Stimulated activated CD4-positive, alpha-beta T cell treated with anti-CD3 and anti-CD28 coated beads, Interleukin-2, amount 100 ng/mL, for 24 hours (primary cell): ENCODE results near the gene C2CD2.

Source experiments
- DNase-seq, 2 donors: peaks; one replicate each; pipeline ENCODE4 v3.0.0-alpha.2; 2020

Gene C2CD2

GRCh38 chr21:41903559-41904351 is 50.1 kb downstream of the C2CD2 start:
- DNase-seq: no peak

- DNase-seq: no peak
These were observed 50.9 kb downstream of the C2CD2 start for GRCh38 chr21:41902946-41903345.

DNA sequence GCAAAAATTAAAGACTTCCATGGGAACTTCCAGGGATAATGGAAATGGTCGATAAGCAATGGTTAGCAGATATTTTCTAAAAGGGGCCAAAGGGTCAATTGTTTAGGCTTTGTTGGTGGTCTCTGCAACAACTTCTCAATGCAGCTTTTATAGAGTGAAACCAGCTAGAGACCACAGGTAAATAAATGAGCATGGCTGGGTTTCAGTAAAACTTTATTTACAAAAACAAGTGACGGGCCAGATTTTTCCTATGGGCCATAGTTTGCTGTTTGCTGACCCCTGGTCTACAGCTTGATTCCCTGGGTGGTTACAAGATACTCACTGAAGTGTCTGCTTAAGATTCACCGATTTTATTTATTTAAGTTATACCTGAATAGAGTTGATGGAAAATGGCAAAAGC is 52.0 kb downstream of the C2CD2 start:
- no peak for DNase-seq

DNA sequence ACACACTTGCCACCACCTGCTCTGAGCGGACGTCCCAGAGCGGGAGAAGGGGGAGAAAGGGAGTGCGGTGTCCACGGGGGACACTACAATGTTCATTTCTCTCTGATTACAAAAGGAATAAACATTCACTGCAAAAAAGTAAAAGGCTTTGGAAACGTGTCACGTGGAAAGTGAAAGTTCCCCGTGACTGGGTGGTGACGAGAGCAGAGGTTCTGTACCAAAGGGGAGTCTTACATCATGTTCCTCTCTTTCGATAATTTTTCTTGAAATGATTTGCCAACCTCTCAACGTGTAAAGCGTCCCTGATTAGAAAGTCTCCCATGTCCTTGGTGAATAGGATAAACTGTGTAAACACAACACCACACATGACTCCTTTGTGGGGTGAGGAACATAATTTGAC is 52.7 kb downstream of the C2CD2 start:
- DNase-seq: peak; percentile 25 to 51

DNA sequence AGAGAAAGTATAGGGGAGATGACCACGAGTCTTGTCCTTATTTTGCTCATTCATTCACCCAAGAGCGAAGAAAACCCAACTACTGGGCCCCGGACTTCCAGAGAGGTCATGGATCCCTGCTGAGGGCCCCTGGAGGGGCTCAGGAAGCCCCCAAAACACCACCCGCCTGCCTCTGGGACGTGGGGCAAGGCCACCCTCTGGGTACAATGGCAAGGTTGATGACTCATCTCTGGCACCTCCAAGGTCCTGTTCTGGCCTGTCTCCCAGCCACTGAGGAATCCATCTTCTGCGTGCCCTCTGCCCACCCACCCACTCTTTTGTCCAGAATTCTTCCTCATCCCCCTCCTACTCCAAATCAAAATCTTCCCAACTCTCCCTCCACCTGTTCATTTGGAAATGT is 53.4 kb downstream of the C2CD2 start:
- DNase-seq: no peak

GRCh38 chr21:41899426-41900202 is 54.2 kb downstream of the C2CD2 start:
- peak; percentile 52 to 70 for DNase-seq

DNA sequence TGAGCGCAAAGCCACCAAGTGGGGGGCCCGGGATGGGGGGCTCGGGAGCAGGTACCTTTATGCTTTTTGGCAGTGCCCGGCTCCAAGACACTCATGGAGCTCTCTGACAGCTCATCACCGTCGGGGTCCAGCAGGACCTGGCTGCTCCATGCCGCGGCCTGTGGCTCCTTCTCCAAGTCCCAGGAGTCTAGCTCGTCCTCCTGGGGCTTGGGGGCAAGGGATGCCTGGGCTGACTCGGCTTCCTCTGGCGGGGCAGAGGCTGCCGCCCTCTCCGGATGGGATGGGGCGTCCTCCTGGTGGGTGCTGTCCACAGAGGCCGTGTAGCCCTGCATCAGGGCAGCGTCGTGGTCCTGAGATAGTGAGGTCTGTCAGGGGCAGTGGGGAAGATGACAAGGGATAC is 54.8 kb downstream of the C2CD2 start:
- no peak for DNase-seq

DNA sequence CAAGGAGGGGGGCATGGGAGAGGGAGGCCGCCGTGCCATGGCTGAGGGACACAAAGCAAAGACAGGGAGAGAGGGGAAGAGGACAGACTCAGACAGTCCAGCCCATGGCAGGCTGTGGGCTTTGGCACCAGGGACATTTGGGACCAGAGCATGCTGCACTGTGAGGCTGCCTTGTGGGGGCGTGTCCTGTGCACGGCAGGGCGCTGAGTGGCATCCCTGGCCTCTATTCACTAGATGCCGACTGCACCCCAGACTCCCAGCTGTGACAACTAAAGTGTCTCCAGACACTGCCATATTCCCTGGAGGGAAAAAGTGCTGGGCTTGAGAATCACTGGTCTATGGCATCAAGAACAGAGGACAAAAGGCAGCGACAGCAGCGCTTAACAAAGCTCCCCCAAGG is 56.1 kb downstream of the C2CD2 start:
- no peak for DNase-seq

GRCh38 chr21:41897047-41897669 is 56.7 kb downstream of the C2CD2 start:
- no peak for DNase-seq

- peak; percentile 39 to 50 for DNase-seq
These were observed 58.0 kb downstream of the C2CD2 start for GRCh38 chr21:41895643-41896493.

DNA sequence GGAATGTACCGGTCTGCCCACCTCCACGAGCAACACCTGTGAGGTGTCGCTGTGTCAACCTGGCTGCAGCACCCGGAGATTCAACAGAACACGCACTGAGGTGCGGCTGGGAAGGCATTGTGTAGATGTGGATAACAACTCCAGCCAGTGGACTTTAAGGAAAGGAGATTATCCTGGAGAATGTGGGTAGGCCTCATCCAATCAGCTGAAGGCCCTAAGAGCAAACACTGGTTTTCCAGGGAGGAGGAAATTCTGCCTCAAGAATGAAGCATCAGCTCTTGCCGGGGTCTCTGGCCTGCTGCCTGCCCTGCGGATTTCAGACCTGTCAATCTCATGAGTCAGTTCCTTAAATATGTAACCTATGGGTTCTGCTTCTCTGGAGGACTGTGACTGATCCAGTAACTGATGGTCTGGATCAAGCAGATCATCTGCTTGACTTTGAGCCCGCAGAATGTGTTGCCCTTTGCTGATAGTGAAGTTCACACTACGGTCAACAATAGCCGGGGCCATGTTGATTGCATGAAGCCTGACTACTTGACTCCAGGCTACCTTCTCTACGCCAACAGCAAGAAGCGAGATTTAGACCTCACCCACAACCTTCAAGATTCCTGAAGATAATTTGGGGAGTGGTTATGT is 58.8 kb downstream of the C2CD2 start:
- no peak for DNase-seq

DNA sequence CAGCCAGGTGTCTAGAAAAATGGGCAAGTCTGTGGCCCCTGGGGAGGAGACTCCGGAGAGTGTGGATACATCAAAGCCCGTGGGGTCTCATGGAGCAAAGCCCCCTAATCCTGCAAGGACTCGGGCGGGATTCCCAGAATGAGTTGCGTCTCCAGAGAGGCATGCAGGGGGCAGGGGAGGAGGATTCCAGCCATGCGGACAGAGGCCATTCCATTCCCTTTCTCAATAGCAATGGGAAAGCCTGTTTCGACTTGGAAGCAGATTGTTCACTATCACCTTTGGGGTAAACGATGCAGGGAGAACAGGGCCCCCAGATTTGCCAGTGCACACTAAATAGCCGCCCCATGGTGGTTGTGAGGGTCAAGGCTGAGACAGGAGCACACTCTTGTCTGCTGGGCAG is 59.3 kb downstream of the C2CD2 start:
- DNase-seq: no peak

- DNase-seq: no peak
These were observed 61.1 kb downstream of the C2CD2 start for GRCh38 chr21:41892726-41893125.

DNA sequence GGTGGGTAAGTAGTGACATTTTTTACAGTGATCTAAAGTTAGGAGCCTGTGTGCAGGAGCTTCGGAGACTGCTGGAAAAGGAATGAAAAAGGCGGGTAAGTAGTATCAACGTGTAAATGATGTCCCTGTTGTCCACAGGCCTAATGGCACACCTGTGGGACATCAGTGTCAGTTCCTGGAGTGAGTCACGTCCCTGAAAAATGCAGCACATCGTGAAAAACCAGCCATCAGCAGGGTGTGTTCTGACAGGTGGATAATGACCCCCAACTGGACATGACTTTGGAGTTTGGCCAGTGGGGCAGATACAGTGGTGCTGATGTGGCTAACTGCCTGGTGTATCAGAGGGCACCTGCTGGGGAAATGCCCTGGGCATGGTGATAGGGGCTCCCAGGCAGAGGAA is 62.7 kb downstream of the C2CD2 start:
- DNase-seq: no peak

DNA sequence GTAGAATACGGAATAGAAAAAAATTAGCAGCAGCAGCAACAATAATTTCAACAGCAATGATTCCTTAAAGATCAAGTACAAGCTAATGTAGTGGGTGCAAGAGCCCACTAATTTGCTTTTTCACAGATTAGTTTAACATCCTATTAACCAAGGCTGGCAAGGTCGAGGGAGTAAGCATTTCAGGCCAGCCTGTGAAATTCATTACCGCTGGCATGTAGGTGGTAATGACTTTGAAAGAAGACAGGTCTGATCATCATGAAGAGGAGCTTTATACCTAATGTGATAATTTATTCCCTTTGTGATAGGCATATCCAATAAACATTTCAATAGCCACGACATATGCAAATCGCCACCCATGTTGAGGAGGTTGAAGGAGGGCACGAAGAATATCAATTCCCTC is 63.5 kb downstream of the C2CD2 start:
- no peak for DNase-seq

DNA sequence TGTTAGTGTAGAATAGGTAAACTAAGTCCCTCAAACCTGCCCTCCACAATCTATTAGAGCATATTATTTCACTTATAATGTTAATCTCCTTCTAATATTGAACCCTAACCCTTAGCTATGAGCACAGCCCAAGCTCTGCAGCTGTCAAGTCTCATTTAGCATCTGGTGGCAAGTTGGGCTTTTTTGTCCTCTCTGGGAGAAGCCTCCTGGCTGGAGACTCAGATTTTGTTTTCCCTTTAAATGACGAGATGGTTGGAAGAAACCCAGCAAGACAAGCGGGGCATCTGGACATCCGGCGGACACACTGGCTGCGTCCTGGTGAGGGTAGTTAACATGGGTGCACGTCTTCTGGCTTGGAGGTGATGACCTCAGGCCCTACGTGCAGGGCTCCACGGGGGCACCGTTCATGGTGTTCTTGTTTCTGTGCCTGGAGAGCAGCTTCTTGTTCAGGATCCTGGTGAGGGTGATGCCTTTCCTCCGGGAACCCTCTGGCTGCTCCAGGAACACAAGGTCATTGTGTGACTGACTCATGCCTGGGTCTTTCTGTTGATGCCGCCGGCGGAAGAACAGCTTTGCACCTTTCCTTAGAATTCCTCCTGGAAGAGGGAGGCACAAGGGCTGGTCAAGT is 65.0 kb downstream of the C2CD2 start:
- no peak for DNase-seq

DNA sequence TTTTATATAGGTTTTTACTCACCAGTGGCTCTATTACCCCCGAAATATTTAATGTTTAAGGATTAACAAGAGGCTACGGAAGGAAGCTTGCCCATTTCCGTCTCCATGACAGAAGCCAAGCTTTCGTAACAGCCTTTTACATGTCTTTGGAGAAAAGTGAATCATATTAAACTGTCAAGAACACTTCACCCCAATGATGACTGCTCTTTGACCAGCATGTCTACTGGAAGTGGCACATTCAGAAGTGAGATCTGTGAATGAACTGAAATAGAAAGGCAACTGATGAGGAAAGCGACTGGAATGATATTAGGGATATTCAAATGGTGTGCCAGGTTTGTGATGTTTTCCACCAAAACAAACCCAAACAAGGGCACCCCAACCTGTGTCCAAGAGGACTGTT is 66.2 kb downstream of the C2CD2 start:
- no peak for DNase-seq

GRCh38 chr21:41886328-41886727 is 67.5 kb downstream of the C2CD2 start:
- DNase-seq: no peak

- no peak for DNase-seq
These were observed 68.3 kb downstream of the C2CD2 start for GRCh38 chr21:41885341-41886024.

- DNase-seq: no peak
These were observed 69.3 kb downstream of the C2CD2 start for GRCh38 chr21:41884501-41885030.

DNA sequence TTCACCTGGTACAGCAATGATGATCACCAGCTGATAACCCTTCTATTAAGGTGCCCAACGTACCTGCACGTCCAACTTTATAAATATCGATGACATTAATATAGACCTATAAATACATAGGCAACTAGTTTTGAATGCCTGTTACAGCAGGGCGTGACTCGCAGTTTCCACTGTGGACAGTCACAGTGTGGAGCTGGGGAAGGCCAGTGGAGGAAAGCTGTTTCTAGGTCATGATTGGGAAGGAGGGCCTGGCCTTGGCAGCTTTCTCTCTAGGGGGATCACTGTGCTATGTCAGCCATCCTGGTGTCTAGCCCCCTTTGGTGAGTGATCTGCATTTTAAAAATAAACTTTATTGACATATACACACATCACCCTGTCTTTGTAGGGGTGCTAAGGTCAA is 70.2 kb downstream of the C2CD2 start:
- no peak for DNase-seq
